ENCODE data around the gene PRR13.
A peak's percentile ranks its signal among the peaks of the same experiment; 100 is the strongest.

PRR13 gene

DNA sequence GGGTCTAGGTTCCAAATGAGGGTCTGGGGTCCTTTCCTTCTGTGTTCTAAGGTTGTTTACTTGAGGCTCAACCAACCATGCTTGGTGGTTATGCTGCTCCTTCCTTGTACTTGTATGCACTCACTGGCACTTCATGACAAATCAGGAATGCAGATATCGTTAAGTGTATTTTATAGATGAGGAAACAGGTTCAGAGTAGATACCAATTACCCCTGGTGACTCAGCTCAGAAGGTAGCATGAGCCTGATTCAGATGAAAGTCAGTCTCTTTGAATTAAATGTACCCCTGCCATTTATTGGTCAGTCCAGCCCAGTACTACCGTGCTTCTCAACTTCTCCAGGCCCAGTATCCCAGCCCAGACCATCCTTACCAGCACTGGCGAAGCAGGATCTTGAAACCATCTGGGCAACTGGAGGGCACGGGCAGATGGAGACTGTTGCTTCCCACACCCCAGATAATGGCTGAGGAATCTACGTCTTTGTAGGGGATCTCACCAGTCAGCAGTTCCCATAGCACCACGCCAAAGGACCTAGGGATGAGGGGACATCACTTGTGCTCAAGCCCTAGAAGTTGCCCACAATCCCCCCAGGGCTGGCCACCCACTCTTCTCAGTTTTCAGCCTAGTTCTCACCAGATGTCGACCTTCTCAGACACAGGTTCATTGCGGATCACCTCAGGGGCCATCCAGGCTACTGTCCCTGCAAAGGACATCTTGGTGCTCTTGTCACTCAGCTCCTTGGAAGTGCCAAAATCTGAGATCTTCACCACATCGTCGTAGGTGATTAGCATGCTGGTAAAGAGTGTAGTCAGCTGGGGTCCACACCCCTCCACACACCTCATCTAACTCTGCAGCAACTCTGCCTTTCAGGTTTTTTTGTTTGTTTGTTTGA lies 43.4 kb downstream of the PRR13 start:
- no peak for DNase-seq (ENCODE audit: low spot score)
- TF ChIP-seq, protein P1, sequence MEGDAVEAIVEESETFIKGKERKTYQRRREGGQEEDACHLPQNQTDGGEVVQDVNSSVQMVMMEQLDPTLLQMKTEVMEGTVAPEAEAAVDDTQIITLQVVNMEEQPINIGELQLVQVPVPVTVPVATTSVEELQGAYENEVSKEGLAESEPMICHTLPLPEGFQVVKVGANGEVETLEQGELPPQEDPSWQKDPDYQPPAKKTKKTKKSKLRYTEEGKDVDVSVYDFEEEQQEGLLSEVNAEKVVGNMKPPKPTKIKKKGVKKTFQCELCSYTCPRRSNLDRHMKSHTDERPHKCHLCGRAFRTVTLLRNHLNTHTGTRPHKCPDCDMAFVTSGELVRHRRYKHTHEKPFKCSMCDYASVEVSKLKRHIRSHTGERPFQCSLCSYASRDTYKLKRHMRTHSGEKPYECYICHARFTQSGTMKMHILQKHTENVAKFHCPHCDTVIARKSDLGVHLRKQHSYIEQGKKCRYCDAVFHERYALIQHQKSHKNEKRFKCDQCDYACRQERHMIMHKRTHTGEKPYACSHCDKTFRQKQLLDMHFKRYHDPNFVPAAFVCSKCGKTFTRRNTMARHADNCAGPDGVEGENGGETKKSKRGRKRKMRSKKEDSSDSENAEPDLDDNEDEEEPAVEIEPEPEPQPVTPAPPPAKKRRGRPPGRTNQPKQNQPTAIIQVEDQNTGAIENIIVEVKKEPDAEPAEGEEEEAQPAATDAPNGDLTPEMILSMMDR (IDR thresholded peaks at IDR 0.05; ENCODE audit: extremely low read depth, missing control alignments): no peak

DNA sequence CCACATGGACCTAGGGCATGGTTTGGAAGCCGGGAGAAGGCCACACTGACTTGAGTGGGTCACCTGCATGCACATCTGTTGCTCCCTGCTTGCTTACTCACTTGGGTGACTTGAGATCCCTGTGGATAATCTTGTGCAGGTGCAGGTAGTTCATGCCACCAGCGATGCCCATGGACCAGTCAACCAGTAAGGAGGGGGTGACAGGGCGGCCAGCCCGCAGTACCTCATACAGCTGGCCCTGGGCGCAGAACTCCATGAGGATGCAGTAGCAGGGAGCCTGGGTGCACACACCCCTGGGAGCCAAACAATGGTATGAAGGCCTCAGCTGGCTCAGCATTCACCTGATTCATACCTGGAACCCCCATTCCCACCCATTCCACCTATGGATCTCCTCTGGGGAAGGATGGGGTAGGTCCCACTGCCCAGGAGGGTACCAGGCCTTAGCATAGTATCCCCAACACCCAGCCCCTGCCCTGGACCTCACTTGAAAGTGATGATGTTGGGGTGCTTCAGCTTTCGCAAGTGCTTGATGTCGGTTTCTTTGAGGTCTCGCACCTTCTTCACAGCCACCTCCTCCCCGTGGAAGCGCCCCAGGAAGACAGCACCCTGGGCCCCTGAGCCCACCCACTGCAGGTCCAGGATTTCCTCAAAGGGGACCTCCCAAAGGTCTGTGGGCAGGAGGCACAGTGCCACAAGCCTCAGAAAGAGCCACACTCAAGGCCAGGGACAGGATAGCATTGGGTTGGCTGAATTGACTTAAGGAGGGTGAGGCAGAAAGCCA lies 44.6 kb downstream of the PRR13 start:
- no peak for DNase-seq (ENCODE audit: low spot score)
- TF ChIP-seq, protein P1 (IDR thresholded peaks at IDR 0.05; ENCODE audit: extremely low read depth, missing control alignments): no peak

DNA sequence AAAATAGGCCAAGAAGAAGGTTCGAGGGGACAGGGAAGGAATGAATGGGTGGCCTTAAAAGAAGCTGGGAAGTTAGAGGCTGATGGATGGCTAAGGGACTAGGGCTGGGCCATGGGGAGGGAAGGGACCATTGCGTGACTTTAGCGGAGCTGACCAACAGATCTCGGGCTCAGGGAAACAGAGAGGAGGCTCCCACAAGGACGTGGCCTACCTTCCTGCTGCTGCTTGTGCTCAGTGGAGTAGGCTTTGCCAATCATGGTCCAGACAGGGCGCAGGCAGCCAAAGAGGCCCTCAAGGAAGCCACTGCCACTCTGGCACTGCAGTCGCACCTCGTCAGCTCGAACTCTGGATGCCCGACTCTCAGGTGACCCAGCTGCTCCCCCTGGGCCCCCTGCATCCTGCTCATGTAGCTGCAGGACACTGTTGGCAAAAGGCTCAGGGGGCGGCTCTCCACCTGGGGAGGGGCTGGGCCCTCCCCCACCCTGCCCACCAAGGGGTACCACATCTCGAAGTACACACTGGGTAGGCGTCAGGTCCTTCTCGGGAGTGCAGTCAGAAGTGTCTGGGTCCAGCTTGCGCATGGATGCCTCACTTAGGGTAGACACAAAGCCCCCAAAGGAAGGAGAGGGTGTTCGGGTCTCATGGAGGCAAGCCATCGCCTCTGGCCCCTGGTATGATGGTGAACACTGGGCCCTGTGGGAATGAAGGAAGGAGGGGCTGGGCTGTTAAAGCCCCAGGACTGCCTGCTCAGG lies 45.4 kb downstream of the PRR13 start:
- TF ChIP-seq, protein P1 (IDR thresholded peaks at IDR 0.05; ENCODE audit: extremely low read depth, missing control alignments): no peak
- DNase-seq (ENCODE audit: low spot score): no peak

DNA sequence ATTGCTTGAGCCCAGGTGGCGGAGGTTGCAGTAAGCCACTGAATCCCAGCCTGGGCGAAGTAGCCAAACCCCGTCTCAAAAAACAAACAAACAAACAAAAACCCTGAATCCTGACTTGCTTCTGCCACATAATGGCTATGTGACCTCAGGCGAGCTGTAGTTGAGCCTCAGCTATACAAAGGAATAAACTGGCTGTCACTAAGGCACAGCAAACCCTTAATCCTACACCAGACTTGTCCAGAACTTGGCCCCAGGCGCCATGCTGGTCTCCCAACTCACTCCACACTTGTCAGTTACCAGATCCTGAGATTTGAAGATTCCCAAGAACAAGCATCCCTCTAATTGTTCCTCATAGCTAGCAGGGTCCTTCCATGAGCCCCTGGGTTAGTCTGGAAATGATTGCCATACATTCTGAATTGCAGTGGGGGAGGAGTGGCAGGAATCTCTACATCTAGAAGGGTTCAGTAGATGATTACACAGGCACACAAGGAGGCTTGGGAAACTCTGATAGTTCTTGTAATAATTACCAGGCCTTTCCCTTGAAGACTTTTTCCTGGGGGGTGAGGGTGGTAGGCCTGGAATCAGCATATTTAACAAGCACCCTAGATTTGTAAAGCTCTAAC lies 47.8 kb downstream of the PRR13 start:
- TF ChIP-seq, protein P1 (IDR thresholded peaks at IDR 0.05; ENCODE audit: extremely low read depth, missing control alignments): no peak
- no peak for DNase-seq (ENCODE audit: low spot score)

DNA sequence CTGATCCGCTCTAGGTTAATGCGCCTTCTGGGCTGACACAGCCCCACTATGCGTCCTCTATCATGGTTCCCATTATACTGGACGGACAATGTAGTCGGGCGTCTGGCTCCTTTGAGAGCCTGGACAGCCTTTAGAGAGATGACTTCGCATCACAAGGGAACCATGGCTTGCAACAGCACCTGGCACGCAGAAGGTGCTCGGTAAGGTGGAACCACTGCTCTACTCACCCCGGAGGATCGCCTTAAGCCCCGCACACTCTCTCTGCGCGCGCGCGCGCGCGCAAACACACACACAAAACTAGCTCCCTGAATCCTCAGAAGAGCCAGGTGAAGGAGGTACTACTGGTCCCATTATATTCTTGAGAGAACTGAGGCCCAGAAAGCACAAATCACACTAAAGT lies 50.7 kb downstream of the PRR13 start:
- DNase-seq (ENCODE audit: low spot score): no peak
- TF ChIP-seq, protein P1 (IDR thresholded peaks at IDR 0.05; ENCODE audit: extremely low read depth, missing control alignments): no peak

DNA sequence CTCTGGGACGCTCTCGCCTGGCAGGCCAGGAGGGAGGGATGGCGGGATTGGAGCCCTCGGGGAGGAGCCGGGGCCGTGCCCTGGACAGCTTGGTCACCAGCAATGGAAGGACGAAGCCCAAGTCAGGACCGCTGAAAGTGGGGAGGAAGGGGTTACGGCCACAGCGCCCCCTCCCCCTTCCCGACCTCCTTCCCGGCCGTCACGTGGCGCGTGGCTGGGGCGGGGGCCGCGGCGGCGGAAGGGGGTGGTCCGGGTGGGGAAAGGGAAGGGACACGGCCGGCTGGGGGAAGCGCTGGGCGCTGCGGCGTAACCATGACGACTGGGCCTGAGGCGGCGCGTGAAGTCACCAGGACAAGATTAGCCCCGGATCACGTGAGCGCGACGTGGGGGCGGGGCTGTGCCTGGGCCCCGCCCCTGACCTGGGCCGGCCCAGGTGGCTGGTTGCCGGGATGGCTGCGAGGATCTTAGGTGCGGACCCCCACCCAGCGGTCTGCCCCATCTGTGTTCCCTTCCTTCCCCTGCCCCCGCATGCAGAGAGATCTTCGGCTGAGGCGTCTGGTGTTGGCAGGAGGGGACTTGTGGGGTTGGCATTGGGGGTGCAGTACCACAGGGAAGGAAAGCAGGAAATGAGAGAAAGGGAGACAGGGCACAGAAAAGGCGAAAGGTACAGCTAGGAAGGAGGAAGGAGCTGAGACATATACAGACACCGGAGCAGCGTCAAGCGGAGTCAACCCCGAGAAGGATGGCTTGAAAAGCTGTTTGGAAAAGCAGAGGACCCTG lies 51.5 kb downstream of the PRR13 start:
- peak; percentile 95 for DNase-seq (ENCODE audit: low spot score)

More for the DNA sequence above, 51.5 kb downstream of the PRR13 start:
- TF ChIP-seq, protein P1 (IDR thresholded peaks at IDR 0.05; ENCODE audit: extremely low read depth, missing control alignments): no peak

Data from GM20000 (cell line).